HG03520 (cell line): Measurements from ENCODE around the gene NDST4.
"Not testable (repeated sequence)": the region's sequence is repeated elsewhere in the genome, so short reads cannot be mapped to it uniquely, and the experiment has no call there.

ENCODE experiments used
- ATAC-seq: cut with Tn5 transposase; IDR thresholded peaks from one replicate; pipeline ENCODE4 v1.9.1; 2021; ENCODE audit warnings: mild to moderate bottlenecking, moderate library complexity; ENCODE audit not compliant: unreplicated experiment

NDST4 gene

GRCh38 chr4:115058533-115058932, 54.9 kb downstream of the NDST4 start:
- no peak for ATAC-seq

GRCh38 chr4:115054836-115055235, 58.6 kb downstream of the NDST4 start:
- no peak for ATAC-seq

GRCh38 chr4:115053313-115053712, 60.1 kb downstream of the NDST4 start:
- ATAC-seq, result no peak

- ATAC-seq, result peak; percentile 71
Observed at GRCh38 chr4:115042496-115042895, 70.9 kb downstream of the NDST4 start.

- no peak for ATAC-seq
Observed at GRCh38 chr4:115030281-115030680, 83.1 kb downstream of the NDST4 start.

- ATAC-seq, result no peak
Observed at GRCh38 chr4:115028682-115029410, 84.6 kb downstream of the NDST4 start.

GRCh38 chr4:114999880-115000279, 113.5 kb downstream of the NDST4 start:
- no peak for ATAC-seq

GRCh38 chr4:114998316-114998715, 115.1 kb downstream of the NDST4 start:
- no peak for ATAC-seq

- ATAC-seq, result no peak
Observed at GRCh38 chr4:114997576-114998247, 115.7 kb downstream of the NDST4 start.

GRCh38 chr4:114986133-114986532, 127.3 kb downstream of the NDST4 start:
- no peak for ATAC-seq

- no peak for ATAC-seq
Observed at GRCh38 chr4:114980932-114981708, 132.3 kb downstream of the NDST4 start.

- ATAC-seq, result not testable (repeated sequence)
Observed at GRCh38 chr4:114980399-114980798, 133.0 kb downstream of the NDST4 start.

GRCh38 chr4:114976901-114977300, 136.5 kb downstream of the NDST4 start:
- ATAC-seq, result no peak

GRCh38 chr4:114964026-114964425, 149.4 kb downstream of the NDST4 start:
- no peak for ATAC-seq

- no peak for ATAC-seq
Observed at GRCh38 chr4:114945616-114946015, 167.8 kb downstream of the NDST4 start.

GRCh38 chr4:114941503-114941902, 171.9 kb downstream of the NDST4 start:
- no peak for ATAC-seq

- no peak for ATAC-seq
Observed at GRCh38 chr4:114927881-114928280, 185.5 kb downstream of the NDST4 start.

GRCh38 chr4:114926583-114926982, 186.8 kb downstream of the NDST4 start:
- ATAC-seq, result no peak

- ATAC-seq, result no peak
Observed at GRCh38 chr4:114924311-114924710, 189.1 kb downstream of the NDST4 start.

GRCh38 chr4:114922592-114922933, 190.9 kb downstream of the NDST4 start:
- no peak for ATAC-seq

GRCh38 chr4:114921790-114922591, 191.4 kb downstream of the NDST4 start:
- ATAC-seq, result no peak
